KBM-7 (cell line): ENCODE results near the gene ROMO1.

Source experiments
- DNase-seq: peaks from one replicate; pipeline ENCODE4 v3.0.0-alpha.2; 2015
- in situ Hi-C: fragments of 300-500 bp; cut with MboI; formaldehyde crosslinking; loops from 2 replicates; pipeline ENCODE4 v1.14.3; 2020; ENCODE audit warnings: low sequenced_read_pairs, low pct_unique_long_range_greater_than_20kb, mixed read lengths

Gene ROMO1

DNA sequence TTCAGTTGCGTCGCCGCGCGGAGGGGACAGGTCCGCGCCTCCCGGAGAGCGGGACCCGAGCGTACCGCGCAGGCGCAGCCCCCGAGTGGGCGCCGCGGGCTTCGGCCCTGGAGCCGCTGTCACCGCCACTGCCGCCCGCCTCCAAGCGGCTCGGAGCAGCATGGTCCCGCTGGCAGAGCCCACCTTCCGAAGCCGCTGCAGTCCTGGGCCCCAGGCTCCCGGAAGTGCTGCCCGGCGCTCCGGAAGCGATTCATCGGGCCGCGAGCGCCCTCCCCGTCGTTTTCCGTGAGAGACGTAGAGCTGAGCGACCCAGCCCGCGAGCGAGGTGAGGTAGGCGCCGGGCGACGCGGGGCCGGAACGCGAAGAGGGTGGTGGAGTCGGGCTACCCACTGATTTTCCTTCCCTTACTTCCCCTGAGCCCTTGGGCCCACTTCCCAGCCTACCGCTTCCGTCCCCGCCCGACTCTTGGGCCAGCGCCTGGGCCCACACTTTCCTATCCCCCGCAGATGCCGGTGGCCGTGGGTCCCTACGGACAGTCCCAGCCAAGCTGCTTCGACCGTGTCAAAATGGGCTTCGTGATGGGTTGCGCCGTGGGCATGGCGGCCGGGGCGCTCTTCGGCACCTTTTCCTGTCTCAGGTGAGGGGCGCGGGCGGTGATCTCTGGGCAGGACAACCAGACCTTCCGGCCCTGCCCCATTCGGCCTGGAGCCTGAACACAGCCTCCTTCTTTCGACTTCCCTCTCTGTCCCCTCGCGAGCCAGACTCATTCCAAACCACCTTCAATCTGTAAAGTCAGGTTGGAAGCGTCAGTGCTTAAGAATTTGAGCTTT is at the start of gene ROMO1, which contains the start of gene NFS1:
Gene ROMO1 (plus strand): TSS at position 279 of the 830 bp plus-strand sequence. CDS start 228 bp downstream, at position 507.
Gene NFS1 (minus strand): TSS at position 226 of the 830 bp plus-strand sequence. CDS start 64 bp downstream, at position 162.
- in situ Hi-C loops, result no loop called here
- peak; percentile 93 for DNase-seq

DNA sequence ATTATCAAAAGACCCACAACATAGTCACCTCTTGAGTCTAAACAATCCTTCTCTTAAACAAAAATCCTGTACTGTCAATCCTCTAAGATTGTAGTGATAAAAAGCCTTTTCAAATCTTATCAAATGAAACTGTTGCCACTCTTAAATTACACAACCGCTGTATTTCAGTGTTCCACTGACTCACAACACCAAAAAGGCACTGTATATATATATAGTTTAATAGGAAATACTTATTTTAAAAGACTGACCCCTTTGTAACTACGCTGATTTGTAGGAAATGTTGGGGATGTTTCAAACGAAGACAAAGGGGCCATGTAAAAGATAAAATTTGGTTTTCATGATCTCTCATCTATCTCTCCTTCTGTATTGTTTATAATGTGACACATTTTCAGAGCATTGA is 48.6 kb upstream of the ROMO1 start:
- DNase-seq, result no peak

DNA sequence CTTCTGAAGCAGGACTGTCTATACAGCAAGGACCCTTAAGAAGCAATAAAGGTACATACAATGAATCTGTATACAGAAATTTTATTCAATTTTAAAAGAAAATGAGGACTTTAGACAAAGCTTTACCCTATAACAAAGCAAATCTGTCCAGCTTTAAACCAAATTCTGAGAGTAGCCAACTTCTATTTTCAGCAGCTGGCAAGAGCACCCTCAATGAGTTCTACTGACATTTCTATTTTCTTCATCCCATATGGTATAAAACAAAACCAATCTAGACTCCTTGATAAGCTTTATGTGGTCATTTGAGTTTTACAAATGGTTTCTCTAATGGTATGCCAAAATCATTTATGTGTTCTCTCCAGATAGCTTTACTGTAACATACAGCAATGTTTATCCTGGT is 47.2 kb upstream of the ROMO1 start:
- no peak for DNase-seq
- in situ Hi-C loops, result no loop called here

More for the DNA sequence above, 48.6 kb upstream of the ROMO1 start:
- in situ Hi-C loops, result no loop called here

DNA sequence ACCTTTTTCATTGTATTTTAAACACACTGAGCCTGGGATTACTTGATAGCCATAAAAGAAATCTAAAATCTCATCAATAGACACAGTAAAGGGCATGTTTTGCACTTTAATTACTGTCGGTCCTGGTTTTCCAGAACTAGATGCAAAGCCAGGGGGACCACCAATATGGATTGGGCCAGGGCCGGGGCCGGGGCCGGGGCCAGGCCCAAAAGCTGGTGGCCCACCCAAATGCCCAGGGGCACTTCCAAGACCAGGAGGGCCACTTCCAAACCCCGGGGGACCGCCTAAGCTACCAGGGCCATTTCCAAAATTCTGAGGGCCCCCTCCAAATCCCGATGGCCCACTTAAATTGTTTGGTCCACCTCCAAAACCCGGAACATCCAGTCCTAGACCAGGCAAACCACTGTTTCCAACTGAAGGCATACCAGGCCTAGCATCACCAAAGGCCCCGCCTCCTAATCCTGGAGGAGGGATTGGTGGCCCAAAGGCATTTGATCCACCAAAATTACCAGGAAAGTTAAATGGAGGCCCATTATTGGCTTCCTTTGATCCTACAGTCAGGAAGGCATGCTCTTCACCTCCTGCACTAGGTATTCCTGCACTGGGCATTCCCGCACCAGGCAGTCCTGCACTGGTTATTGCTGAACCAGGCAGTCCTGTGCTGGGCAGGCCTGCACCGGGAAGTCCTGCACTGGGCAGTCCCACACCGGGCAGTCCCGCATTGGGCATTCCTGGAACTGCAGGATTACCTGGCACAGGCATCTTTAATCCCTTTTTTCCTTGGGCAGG is 46.4 kb upstream of the ROMO1 start:
- no peak for DNase-seq

DNA sequence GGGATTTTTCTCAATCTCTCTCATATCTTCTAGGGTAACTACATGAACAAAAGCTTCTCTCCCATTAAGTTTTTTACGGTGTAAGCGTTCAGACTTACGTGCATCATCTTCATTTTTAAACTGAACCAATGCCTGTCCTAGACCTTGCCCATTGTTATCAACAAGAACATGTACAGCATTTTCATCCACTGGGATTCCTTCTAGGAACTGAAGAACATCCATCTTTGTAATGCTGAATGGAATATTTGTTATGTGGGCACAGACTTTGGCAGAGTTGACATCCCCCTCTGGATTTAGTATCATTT is 45.8 kb upstream of the ROMO1 start:
- in situ Hi-C loops, result no loop called here
- no peak for DNase-seq

More for the DNA sequence above, 46.4 kb upstream of the ROMO1 start:
- in situ Hi-C loops, result no loop called here

DNA sequence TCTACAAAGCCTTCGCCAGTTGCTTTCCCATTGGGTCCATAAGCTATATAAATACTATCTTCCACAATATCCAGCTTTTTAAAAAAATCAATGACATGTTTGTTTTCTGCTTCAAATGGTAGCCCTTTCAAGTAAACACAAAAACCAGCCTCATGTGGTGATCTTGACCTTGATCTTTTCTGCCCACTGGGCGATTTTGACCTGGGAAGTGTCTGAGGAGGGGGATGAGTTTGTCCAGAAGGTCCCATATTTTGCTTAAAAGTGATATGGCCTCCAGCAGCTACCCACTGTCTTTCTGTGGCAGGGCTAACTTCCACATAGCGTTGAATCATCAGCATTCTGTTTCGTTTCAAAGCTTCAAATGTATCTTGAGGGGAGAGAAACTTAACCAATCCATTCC is 45.3 kb upstream of the ROMO1 start:
- in situ Hi-C loops, result no loop called here

DNA sequence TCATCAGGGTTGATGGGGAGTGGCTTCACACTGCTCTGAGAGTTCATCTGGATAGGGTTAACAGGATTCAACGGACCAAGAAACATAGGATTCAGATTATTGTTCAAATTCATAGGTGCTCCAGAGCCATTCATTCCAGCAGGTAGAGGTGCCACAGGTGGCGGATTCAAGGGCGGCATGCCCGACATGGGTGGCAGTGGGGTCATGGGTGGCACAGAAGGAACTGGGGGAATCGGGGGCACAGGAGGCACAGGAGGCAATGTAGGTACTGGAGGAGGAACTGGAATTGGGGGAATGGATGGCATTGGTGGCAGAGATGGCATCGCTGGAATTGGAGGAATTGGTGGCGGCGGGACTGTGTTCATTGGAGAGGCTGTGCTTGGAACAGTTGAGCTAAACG is 44.8 kb upstream of the ROMO1 start:
- in situ Hi-C loops, result no loop called here
- DNase-seq, result no peak

More for the DNA sequence above, 45.3 kb upstream of the ROMO1 start:
- DNase-seq, result no peak

DNA sequence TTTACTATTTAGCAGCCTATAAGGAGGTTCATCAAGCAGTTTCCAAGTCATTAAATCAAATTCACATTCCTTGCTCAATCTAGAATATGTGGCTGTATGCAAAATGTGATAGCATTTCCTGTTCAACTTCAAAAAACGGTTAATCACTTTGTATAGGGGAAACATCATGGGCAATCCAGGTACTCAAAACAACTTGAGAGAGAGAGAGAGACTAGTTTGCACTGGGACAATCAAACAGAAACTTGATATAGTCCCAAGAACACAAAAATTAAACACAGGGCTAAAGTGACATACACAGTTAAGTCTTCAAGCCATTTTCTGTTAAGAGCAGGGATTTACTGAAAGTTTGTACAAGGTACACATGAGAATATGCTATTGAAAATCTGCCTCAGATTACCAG is 41.9 kb upstream of the ROMO1 start:
- in situ Hi-C loops, result no loop called here
- no peak for DNase-seq

DNA sequence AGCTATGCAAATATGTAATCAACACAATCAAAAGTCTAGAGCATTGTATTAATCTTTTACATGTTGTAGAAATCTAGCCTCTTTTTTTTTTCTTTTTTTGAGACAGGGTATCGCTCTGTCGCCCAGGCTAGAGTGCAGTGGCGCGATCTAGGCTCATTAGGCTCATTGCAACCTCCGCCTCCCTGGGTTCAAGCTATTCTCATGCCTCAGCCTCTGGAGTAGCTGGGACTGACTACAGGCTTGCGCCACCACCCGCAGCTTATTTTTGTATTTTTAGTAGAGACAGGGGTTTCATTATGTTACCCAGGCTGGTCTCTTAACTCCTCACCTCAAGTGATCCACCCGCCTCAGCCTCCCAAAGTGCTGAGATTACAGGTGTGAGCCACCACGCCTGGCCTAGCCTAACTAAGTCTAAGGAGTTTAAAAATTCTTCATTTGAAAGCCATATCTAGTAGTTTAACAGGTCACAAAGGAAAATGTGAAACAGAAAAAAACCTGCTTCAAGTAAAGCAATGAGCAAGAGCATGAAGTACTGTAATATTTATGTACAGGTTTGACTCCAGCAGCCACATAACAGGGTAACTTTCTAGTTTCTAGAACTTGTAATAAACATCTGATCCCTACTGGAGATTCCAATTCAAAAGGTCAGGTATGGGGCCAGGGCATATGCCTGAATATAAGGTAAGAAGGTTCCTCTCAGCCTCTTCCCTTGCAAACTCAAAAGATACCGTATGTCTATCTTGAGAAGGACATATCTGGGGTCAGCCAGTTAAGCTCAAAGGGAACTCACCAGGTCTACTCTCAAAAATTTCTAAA is 38.9 kb upstream of the ROMO1 start:
- in situ Hi-C loops, result no loop called here
- no peak for DNase-seq

DNA sequence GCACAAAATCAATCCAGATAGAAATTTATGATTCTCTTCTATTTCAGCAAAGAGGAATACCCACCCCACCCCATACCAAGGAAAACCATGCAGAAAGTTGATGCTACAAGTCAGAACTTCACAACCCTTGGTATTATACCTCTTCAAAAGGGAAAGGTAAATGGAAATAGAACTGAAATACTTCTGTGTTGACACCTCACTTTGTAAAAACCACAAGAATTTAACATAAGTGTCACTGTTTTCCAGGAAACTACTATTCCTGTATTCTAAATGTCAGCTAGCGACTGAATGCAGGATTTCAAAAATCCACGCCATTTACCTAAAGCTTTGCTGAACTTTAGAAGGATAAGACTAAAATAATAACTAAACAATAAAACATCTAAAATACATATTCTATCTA is 38.2 kb upstream of the ROMO1 start:
- no peak for DNase-seq
- in situ Hi-C loops, result no loop called here

DNA sequence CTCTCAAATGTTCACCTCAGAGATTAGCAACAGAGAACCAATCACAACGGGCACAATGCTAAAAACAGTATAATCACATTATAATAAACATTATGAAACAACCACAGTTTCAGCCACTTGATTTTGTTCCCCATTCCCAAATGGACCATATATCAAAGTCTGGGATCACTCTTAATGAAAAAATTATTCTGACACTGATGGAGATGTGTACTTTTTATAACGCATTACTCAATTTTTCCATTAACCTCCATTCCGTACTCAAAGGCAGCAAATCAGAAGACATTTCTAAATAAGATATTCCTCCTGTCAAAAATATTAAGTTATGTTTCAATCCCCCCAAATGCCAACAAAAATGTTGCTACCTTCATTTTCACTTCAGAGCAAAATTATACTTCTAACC is 37.3 kb upstream of the ROMO1 start:
- in situ Hi-C loops, result no loop called here
- no peak for DNase-seq

DNA sequence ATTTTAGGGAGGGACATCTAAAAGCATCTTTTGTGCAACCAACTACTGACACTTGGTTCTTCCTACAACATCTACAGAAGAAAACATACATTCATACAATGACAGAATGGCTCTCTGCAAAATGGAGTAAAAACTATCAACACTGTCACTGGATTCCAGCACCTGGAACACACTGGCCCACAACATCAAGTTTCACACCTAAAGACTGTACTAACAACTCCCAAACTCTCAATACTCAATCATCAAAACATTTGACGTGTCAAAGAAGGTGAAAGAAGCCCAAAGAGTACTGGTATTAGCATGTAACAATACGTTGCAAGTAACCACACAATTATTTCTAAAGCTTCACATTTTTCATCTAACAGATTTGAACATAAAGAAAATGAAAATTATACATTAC is 36.7 kb upstream of the ROMO1 start:
- in situ Hi-C loops, result no loop called here
- no peak for DNase-seq

DNA sequence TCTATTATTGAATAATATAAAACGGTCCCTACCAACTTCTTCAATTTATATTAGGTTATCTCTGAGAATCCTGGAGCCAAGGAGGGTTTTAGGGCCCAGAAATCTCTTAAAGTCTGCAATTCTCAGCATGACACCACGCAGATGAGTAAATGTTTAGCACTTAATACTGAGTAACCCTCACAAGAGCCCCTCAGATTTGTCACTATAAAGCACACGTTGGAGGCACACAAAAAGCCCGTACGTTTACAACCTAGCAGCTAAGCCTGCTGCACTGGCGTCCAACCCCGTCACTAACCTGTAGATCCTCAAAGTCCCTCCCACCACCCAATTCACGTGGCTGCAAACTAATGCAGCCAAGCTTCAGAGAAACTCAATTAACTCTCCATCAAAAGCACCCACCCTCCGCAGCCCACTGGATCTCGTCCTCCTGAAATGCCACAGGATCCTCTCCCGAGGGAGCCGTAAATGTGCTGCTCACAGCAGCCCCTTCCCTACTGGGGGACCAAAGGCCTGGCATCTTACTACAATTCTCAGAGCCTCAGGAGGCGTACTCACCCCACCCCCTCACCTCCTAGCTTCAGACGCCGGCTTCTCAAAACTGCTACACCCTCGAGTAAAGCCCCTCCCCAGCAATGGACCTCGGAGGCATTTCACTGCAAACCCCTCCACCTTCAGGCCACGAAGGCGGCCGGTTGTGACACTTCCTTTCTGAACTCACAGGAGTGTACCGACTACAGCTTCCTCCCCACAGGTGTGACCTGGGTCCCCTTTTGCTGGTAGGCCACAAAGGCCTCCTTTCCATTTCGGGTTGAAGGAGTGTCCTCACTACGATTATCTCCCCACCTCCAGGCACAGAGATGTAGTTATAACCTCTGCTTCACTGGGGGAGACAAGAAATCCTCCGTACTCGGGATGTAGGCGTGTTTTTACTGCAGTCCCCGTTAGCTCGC is 35.4 kb upstream of the ROMO1 start:
- peak; percentile 72 for DNase-seq
- in situ Hi-C loops, result no loop called here

DNA sequence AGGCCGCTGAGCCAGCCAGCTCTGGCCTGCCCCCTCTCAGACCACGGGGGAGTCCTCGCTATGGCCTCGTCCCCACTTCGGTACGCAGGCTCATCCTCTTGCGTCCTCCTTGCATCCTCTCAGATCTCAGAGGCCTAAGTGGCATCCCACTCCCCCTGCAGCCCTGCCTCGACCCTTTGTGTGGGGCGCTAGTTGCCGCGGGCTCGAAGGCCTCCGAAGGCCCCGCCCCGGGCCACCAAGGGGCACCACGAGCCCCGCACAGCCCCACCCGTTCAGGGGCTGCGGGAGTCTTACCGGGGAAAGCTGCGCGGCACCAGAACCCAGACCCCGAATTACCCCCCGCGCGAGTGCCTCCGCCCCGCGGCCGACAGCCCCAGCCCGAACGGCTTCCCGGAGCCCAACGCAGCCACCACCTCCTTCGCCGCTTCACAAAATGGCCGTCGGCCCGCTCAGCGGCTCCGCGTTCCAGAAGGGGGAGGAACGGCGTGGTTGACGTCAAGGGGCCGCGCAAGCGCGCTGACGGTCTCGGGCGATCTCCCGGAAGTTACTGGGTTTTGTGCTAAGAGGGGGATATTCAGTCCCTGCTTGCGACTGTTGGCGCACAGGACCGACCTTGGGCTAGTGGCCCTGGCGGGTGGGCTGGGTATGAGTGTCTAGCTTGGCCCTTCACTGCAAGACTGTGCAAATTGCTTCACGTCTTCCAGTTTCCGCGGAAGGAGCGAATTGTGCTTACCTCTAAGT is 34.6 kb upstream of the ROMO1 start, which contains the start of the genes CPNE1 and RBM12:
Gene CPNE1 (minus strand): TSS at position 435 of the 741 bp plus-strand sequence. CDS start 31,977 bp downstream, outside the sequence.
Gene RBM12 (minus strand): TSS at position 435 of the 741 bp plus-strand sequence. CDS start 9,578 bp downstream, outside the sequence.
- in situ Hi-C loops, result no loop called here
- DNase-seq, result peak; percentile 94

DNA sequence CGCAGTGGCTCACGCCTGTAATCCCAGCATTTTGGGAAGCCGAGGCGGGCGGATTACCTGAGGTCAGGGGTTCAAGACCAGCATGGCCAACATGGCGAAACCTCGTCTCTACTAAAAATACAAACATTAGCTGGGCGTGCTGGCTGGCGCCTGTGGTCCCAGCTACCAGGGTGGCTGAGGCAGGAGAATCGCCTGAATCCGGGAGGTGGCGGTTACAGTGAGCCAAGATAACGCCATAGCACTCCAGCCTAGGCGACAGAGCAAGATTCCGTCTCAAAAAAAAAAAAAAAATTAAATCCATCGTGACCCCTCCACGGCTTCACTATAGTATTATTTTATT is 33.3 kb upstream of the ROMO1 start:
- no peak for DNase-seq
- in situ Hi-C loops, result no loop called here

DNA sequence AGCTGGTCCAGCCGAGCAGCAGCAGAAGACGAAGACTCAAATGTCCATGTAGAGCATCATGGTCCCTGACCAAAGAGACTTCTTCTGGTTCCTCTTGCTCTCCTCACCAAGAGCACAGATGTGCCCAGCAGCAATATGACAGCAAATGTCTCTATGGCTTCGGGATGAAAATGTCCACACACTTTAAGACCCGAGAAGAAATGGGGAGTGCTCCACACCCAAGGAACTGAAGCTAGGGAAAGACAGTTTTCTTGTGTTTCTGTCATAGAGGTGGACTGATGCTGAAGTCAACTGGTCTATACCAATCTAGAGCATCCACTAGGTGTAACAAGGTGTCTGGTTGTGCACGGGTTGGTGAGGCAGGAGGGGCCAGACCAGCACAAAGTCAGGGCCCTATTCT is 30.0 kb upstream of the ROMO1 start:
- no peak for DNase-seq
- in situ Hi-C loops, result no loop called here

DNA sequence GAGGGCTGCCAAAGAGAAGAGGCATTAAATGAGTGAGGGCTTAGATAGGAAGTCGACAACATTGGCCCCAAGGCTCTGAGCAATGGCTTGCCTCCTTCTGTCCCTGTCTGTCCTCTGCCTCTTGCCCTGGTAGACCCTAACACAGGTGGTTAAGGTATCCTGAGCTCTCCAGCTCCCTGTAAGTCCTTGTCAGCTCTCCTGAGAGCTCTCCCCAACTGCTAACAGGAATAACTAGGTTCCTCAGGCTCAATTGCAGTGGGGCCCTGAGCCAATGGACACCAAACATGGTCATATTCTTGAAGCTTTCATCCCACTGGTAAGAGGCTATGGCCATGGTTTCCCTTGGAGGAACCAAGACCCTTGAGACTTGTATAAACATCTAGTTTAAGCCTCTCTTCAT is 29.5 kb upstream of the ROMO1 start:
- in situ Hi-C loops, result no loop called here
- no peak for DNase-seq

DNA sequence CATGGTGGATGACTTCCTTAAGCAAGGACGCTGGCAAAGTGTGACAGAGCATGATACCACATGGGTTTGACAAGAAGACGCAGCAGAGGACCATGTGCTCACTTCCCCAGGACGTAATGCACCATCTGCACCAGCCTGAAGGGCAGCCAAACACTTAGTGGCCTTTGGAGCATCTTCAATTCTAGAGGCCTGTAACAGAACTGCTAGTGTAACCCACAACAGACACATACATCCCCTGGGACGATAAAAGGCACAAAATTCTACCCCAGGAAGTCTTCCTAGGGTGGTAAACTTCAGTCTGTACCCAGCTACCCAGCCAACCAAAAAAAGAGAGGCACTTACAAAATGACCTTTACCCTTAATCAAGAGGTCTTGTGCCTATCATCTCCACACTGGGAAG is 25.3 kb upstream of the ROMO1 start:
- in situ Hi-C loops, result no loop called here
- DNase-seq, result no peak
